KMS-11 (cell line): ENCODE results near the gene SORCS2.

Experiments
- H2AFZ ChIP-seq: fragments of 200-600 bp; sonication (generic); 2 replicates; pipeline ENCODE4 v1.6.1; 2016; ENCODE audit warnings: antibody characterized with exemption, mixed run types, low read depth
- H3K27ac ChIP-seq: fragments of 200-600 bp; sonication (generic); 2 replicates; pipeline ENCODE4 v1.6.1; 2016; ENCODE audit warnings: mild to moderate bottlenecking, mixed run types
- H3K27me3 ChIP-seq: fragments of 200-600 bp; sonication (generic); 2 replicates; pipeline ENCODE4 v1.6.1; 2017; ENCODE audit warnings: mild to moderate bottlenecking, low read depth, mixed run types, moderate library complexity; ENCODE audit not compliant: insufficient read depth
- H3K36me3 ChIP-seq: fragments of 200-600 bp; sonication (generic); 2 replicates; pipeline ENCODE4 v1.6.1; 2017; ENCODE audit warnings: mild to moderate bottlenecking, mixed run types; ENCODE audit not compliant: insufficient read depth
- H3K4me1 ChIP-seq: fragments of 200-600 bp; sonication (generic); 2 replicates; pipeline ENCODE4 v1.6.1; 2016; ENCODE audit warnings: mild to moderate bottlenecking, low read depth, mixed run types; ENCODE audit not compliant: poor library complexity, severe bottlenecking
- H3K4me2 ChIP-seq: fragments of 200-600 bp; sonication (generic); 2 replicates; pipeline ENCODE4 v1.7.0; 2016; ENCODE audit warnings: mild to moderate bottlenecking, mixed run types
- H3K4me3 ChIP-seq: fragments of 200-600 bp; sonication (generic); IDR thresholded peaks from 2 replicates; pipeline ENCODE4 v1.6.1; 2017; ENCODE audit warnings: low read depth, low read length, mixed read lengths; ENCODE audit not compliant: insufficient read depth
- H3K79me2 ChIP-seq: fragments of 200-600 bp; sonication (generic); 2 replicates; pipeline ENCODE4 v1.6.1; 2016; ENCODE audit warnings: low read depth, mixed run types; ENCODE audit not compliant: insufficient read depth
- H3K9ac ChIP-seq: fragments of 200-600 bp; sonication (generic); 2 replicates; pipeline ENCODE4 v1.6.1; 2016; ENCODE audit warnings: mild to moderate bottlenecking, mixed run types
- H4K20me1 ChIP-seq: fragments of 200-600 bp; sonication (generic); 2 replicates; pipeline ENCODE4 v1.6.1; 2016; ENCODE audit warnings: mild to moderate bottlenecking, mixed run types; ENCODE audit not compliant: insufficient read depth
- TF ChIP-seq, protein P1 (sequence below): fragments of 200-600 bp; sonication (generic); conservative IDR thresholded peaks from 2 replicates; pipeline ENCODE4 v1.6.1; 2017; ENCODE audit warnings: low read depth, mild to moderate bottlenecking, antibody characterized with exemption, low read length, moderate library complexity, mixed read lengths

SORCS2 gene

DNA sequence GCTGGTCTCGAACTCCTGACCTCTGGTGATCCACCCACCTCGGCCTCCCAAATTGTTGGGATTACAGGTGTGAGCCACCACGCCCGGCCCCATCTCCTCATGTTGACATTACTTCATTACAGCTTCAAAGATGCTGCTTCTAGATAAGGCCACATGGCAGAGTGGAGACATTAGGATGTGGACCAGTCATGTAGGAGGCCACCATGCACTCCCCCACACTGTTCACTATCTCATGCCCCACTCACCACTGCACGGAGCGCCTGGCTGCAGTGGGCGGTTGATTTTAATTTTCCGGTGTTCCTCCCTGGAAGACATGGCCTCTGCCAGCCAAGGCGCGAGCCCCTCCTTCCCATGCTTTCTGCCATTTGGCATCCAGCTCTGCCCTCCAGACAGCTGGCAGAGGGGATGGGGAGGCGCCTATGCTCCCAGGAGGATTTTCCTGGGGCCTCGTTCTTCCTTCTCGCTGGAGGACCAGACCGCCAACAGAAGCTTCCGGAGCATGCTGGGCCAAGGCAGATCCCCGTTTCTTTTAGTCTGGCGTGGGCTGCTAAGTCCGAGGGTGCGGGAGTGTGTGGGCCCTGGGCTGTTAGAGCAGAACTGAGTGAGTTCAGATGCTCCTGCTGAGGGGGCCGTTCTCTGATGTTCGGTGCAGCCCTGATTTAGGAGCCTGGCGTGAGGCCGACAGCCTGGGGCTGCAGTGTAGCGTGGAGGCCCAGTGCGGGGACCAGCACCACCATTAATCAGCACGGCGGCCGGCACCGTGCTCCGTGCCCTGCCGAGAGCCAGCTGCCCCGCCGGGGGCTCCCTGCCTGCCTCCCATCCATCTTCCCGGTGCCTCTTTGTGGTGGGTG is 93.1 kb downstream of the SORCS2 start:
- Histone ChIP-seq H3K79me2 (no peaks in the 10 kb centered on the region), H2AFZ (no peak overlapping the region), H3K4me2 (no peak overlapping the region), H3K4me3 (no peak overlapping the region), H4K20me1 (no peaks in the 10 kb centered on the region), H3K9ac (no peak overlapping the region), H3K27ac (no peak overlapping the region), H3K36me3 (no peaks in the 10 kb centered on the region), H3K27me3 (peaks cover 15% of the 10 kb centered on the region; the same call in 1 of the 2 replicates), H3K4me1 (no peaks in the 10 kb centered on the region)
- TF ChIP-seq, protein P1, sequence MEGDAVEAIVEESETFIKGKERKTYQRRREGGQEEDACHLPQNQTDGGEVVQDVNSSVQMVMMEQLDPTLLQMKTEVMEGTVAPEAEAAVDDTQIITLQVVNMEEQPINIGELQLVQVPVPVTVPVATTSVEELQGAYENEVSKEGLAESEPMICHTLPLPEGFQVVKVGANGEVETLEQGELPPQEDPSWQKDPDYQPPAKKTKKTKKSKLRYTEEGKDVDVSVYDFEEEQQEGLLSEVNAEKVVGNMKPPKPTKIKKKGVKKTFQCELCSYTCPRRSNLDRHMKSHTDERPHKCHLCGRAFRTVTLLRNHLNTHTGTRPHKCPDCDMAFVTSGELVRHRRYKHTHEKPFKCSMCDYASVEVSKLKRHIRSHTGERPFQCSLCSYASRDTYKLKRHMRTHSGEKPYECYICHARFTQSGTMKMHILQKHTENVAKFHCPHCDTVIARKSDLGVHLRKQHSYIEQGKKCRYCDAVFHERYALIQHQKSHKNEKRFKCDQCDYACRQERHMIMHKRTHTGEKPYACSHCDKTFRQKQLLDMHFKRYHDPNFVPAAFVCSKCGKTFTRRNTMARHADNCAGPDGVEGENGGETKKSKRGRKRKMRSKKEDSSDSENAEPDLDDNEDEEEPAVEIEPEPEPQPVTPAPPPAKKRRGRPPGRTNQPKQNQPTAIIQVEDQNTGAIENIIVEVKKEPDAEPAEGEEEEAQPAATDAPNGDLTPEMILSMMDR: no peak

DNA sequence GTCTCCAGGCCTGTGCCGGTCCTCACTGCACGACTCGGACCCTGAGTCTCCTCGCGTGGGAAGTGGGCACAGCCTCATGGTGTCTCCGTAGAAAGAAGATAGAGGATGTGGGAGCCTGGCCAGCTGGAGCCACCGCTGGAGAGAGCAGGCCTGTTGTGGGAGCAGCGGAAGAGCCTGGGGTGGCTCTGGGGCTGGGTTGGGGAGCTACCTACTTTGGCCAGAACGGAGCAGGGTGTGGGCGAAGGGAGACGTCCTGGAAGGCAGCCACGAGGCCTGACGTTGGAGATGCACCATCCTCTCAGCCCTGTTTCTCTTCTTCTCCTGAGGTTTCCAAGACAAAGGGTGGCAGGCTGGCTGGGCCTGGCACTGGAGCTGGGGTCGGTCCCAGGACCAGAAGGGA is 93.8 kb downstream of the SORCS2 start:
- H3K4me1 ChIP-seq: no peaks in the 10 kb centered on the region
- H3K79me2 ChIP-seq: no peaks in the 10 kb centered on the region
- H3K27me3 ChIP-seq: peaks cover 15% of the 10 kb centered on the region; the same call in 1 of the 2 replicates
- TF ChIP-seq, protein P1: no peak
- H3K27ac ChIP-seq: no peak overlapping the region
- no peak overlapping the region for H3K9ac ChIP-seq
- no peaks in the 10 kb centered on the region for H4K20me1 ChIP-seq
- H3K4me3 ChIP-seq: no peak overlapping the region
- no peak overlapping the region for H2AFZ ChIP-seq
- H3K4me2 ChIP-seq: no peak overlapping the region
- no peaks in the 10 kb centered on the region for H3K36me3 ChIP-seq

DNA sequence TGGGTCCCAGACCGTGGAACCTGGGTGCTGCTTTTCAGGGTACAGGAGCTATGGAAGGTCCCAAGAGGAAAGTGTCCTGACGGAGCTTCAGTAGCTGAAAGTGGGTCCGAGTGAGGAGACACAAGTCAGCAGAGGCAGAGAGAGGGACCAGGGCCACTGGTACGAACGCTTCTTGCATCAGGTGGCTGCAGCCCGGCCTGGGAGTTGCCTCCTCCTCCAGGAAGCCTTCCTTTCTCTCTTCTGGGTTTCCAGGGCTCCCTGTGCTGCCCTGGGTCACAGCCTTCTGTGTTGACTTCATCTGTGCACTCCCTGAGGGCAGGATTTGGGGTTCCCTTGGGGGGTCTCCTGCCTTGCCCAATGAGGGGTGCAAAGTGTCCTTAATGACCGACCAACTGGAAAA is 94.5 kb downstream of the SORCS2 start:
- Histone ChIP-seq H3K4me1 (no peaks in the 10 kb centered on the region), H3K4me2 (no peak overlapping the region), H3K79me2 (no peaks in the 10 kb centered on the region), H3K9ac (no peak overlapping the region), H3K27ac (no peak overlapping the region), H3K4me3 (no peak overlapping the region), H2AFZ (no peak overlapping the region), H4K20me1 (no peaks in the 10 kb centered on the region), H3K36me3 (no peaks in the 10 kb centered on the region), H3K27me3 (peaks cover 15% of the 10 kb centered on the region; the same call in 1 of the 2 replicates)
- TF ChIP-seq, protein P1: no peak

DNA sequence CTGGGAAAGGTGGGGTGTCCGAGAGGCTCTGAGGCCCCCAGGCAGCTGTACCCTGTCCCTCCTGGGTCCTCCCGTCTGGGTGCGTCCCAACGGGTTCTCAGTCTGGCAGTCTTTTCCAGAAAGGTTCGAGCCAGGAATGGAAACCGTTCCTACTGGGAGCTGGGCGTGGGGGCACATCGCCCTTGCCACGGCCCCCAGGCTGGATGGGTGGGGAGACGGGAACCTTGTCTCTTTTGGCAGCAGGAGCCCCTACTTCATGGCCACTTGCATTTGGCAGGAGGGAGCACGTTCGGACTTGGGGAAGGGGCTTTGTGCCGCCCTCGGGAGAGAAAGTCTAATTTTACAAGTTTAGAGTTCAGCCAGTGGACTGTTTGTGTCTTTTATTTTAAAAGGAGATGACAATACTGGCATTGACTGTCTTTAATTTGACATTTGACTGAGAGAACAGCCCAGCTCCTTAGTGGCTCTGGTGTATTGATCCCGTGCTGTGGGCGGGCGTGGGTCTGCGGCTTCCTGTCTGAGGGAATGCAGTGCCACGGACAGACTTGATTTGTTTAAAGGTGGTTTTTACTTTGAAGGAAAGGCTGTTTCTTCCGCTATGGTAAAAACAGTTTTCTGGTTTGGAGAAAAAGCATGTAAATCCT is 95.1 kb downstream of the SORCS2 start:
- Histone ChIP-seq H3K4me2 (no peak overlapping the region), H3K27me3 (peaks cover 18% of the 10 kb centered on the region; the same call in 1 of the 2 replicates), H3K9ac (no peak overlapping the region), H3K4me1 (no peaks in the 10 kb centered on the region), H2AFZ (no peak overlapping the region), H4K20me1 (no peaks in the 10 kb centered on the region), H3K36me3 (no peaks in the 10 kb centered on the region), H3K79me2 (no peaks in the 10 kb centered on the region), H3K27ac (no peak overlapping the region), H3K4me3 (no peak overlapping the region)
- TF ChIP-seq, protein P1: no peak
